Measurements from ENCODE around the gene ZNF500.

The ZNF500 gene

DNA sequence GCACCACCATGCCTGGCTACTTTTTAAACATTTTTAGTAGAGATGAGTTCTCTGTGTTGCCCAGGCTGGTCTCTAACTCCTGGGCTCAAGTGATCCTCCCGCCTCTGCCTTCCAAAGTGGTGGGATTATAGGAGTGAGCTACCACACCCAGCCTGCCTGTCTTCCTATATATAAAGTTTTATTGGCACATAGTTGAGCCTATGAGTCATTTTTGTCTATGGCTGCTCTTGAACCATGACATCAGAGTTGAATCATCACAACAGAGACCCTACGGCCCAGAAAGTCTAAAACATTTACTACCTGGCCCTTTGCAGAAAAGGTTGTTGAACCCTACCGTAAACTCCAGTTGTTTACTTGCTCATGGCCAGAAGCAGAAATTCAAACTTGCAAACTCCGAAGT lies 13.3 kb upstream of the ZNF500 start:
- TF ChIP-seq, protein P1, sequence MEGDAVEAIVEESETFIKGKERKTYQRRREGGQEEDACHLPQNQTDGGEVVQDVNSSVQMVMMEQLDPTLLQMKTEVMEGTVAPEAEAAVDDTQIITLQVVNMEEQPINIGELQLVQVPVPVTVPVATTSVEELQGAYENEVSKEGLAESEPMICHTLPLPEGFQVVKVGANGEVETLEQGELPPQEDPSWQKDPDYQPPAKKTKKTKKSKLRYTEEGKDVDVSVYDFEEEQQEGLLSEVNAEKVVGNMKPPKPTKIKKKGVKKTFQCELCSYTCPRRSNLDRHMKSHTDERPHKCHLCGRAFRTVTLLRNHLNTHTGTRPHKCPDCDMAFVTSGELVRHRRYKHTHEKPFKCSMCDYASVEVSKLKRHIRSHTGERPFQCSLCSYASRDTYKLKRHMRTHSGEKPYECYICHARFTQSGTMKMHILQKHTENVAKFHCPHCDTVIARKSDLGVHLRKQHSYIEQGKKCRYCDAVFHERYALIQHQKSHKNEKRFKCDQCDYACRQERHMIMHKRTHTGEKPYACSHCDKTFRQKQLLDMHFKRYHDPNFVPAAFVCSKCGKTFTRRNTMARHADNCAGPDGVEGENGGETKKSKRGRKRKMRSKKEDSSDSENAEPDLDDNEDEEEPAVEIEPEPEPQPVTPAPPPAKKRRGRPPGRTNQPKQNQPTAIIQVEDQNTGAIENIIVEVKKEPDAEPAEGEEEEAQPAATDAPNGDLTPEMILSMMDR (IDR thresholded peaks at IDR 0.05; ENCODE audit: low read length, missing control alignments) = no peak
- no peak for DNase-seq (ENCODE audit: low read depth)
- H3K4me3 ChIP-seq (replicated peaks; ENCODE audit: low read depth, low read length) = no peak overlapping the region

- TF ChIP-seq, protein P1 (IDR thresholded peaks at IDR 0.05; ENCODE audit: low read length, missing control alignments) = no peak
- no peak overlapping the region for H3K4me3 ChIP-seq (replicated peaks; ENCODE audit: low read depth, low read length)
- no peak for DNase-seq (ENCODE audit: low read depth)
These were observed 11.1 kb upstream of the ZNF500 start for GRCh38 chr16:4778050-4778392.

- no peak for DNase-seq (ENCODE audit: low read depth)
These were observed 10.5 kb upstream of the ZNF500 start for GRCh38 chr16:4777339-4778049.

GRCh38 chr16:4776141-4776705 lies 9.3 kb upstream of the ZNF500 start:
- H3K4me3 ChIP-seq (replicated peaks; ENCODE audit: low read depth, low read length) = no peak overlapping the region
- TF ChIP-seq, protein P1 (IDR thresholded peaks at IDR 0.05; ENCODE audit: low read length, missing control alignments) = no peak
- DNase-seq (ENCODE audit: low read depth) = no peak

More at GRCh38 chr16:4777339-4778049, 10.5 kb upstream of the ZNF500 start:
- TF ChIP-seq, protein P1 (IDR thresholded peaks at IDR 0.05; ENCODE audit: low read length, missing control alignments) = no peak
- no peak overlapping the region for H3K4me3 ChIP-seq (replicated peaks; ENCODE audit: low read depth, low read length)

DNA sequence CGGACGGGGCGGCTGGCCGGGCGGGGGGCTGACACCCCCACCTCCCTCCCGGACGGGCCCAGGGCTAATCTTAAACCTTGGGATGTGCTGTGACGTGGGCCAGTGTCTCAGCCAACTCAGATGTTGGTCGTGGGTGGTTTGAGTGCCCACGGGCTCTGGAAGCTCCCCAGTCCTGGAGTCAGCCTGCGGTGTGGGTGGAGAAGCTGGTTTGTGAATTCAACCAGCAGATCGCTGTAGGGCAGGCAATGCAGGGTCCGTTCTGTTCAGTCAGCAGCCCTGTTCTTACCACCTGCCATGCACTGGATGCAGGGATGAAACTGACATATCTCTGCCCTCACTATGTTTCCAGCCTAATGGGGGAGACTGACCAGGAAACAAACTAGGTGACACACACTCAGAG lies 8.0 kb upstream of the ZNF500 start:
- TF ChIP-seq, protein P1 (IDR thresholded peaks at IDR 0.05; ENCODE audit: low read length, missing control alignments) = no peak
- no peak for DNase-seq (ENCODE audit: low read depth)
- H3K4me3 ChIP-seq (replicated peaks; ENCODE audit: low read depth, low read length) = no peak overlapping the region

DNA sequence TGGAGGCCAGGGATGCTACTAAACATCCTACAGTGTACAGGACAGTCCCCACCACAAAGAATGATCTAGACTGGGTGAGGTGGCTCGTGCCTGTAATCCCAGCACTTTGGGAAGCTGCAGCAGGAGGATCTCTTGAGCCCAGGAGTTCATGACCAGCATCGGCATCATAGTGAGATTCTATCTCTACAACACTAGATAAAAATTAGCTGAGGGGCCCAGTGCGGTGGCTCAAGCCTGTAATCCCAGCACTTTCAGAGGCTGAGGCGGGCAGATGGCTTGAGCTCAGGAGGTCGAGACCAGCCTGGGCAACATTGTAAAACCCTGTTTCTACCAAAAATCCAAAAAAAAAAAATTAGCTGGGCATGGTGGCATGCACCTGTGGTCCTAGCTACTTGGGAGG lies 5.4 kb upstream of the ZNF500 start:
- no peak for DNase-seq (ENCODE audit: low read depth)
- no peak overlapping the region for H3K4me3 ChIP-seq (replicated peaks; ENCODE audit: low read depth, low read length)
- TF ChIP-seq, protein P1 (IDR thresholded peaks at IDR 0.05; ENCODE audit: low read length, missing control alignments) = no peak

DNA sequence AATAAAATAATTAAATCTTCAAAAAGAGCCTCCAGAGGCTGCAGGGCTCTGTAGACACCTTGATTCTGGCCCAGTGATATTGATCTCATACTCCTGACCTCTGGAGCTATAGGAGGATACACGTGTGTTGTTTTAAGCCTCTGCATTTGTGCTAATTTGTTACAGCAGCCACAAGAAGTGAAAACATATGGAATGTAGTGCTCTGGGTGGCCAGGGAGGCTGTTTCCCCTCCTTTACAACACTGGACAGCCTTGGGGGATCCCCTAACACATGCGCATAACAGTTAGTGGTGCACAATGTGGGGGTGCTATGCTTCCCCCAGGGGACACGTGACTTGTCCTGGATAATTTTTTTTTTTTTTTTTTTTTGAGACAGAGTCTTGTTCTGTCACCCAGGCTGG lies 4.7 kb upstream of the ZNF500 start:
- H3K4me3 ChIP-seq (replicated peaks; ENCODE audit: low read depth, low read length) = no peak overlapping the region
- no peak for DNase-seq (ENCODE audit: low read depth)
- TF ChIP-seq, protein P1 (IDR thresholded peaks at IDR 0.05; ENCODE audit: low read length, missing control alignments) = no peak
